Nephron (organoid): ENCODE measurements around the gene SHB.

Experiments used
- H3K27ac Mint-ChIP-seq, 3 experiments: 2 replicates each; pipeline ENCODE4 v1.8.0; 2020; ENCODE audit warnings: mixed read lengths in 3 of 3, mild to moderate bottlenecking in 2 of 3, moderate library complexity in 1 of 3
- H3K27me3 Mint-ChIP-seq: 2 replicates; pipeline ENCODE4 v1.8.0; 2021; ENCODE audit warnings: low read depth, mild to moderate bottlenecking, moderate library complexity, mixed read lengths
- H3K36me3 Mint-ChIP-seq: 2 replicates; pipeline ENCODE4 v1.8.0; 2020; ENCODE audit warnings: low read depth, mixed read lengths
- H3K4me1 Mint-ChIP-seq: 2 replicates; pipeline ENCODE4 v1.8.0; 2020; ENCODE audit warnings: mixed read lengths
- H3K4me3 Mint-ChIP-seq, 3 experiments: 2 replicates each; pipeline ENCODE4 v1.8.0; 2020; ENCODE audit warnings: mild to moderate bottlenecking in 3 of 3, mixed read lengths in 3 of 3, moderate library complexity in 2 of 3
- H3K9me3 Mint-ChIP-seq: 2 replicates; pipeline ENCODE4 v1.8.0; 2020; ENCODE audit warnings: mixed read lengths
- TF ChIP-seq, protein P1 (sequence below), 3 experiments: fragments of 200-600 bp; sonication (generic); IDR thresholded peaks; one replicate each; pipeline ENCODE4 v1.5.0; 2021; ENCODE audit warnings: antibody characterized with exemption in 3 of 3; ENCODE audit not compliant: unreplicated experiment in 3 of 3

The SHB gene

GRCh38 chr9:37944671-37945481, 124.2 kb downstream of the SHB start:
- TF ChIP-seq, protein P1, sequence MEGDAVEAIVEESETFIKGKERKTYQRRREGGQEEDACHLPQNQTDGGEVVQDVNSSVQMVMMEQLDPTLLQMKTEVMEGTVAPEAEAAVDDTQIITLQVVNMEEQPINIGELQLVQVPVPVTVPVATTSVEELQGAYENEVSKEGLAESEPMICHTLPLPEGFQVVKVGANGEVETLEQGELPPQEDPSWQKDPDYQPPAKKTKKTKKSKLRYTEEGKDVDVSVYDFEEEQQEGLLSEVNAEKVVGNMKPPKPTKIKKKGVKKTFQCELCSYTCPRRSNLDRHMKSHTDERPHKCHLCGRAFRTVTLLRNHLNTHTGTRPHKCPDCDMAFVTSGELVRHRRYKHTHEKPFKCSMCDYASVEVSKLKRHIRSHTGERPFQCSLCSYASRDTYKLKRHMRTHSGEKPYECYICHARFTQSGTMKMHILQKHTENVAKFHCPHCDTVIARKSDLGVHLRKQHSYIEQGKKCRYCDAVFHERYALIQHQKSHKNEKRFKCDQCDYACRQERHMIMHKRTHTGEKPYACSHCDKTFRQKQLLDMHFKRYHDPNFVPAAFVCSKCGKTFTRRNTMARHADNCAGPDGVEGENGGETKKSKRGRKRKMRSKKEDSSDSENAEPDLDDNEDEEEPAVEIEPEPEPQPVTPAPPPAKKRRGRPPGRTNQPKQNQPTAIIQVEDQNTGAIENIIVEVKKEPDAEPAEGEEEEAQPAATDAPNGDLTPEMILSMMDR (IDR thresholded peaks at IDR 0.05; ENCODE audit: unreplicated experiment in 3 of 3), result no peak
- Mint-ChIP-seq H3K4me1 (peaks cover 47% of the 10 kb centered on the region), H3K27me3 (no peaks in the 10 kb centered on the region), H3K36me3 (peaks cover 4% of the 10 kb centered on the region), H3K27ac (peak overlapping the region; percentile 46 to 80 (median 47)), H3K4me3 (peak overlapping the region in 1 of 3 experiments; percentile 32), H3K9me3 (no peaks in the 10 kb centered on the region)

DNA sequence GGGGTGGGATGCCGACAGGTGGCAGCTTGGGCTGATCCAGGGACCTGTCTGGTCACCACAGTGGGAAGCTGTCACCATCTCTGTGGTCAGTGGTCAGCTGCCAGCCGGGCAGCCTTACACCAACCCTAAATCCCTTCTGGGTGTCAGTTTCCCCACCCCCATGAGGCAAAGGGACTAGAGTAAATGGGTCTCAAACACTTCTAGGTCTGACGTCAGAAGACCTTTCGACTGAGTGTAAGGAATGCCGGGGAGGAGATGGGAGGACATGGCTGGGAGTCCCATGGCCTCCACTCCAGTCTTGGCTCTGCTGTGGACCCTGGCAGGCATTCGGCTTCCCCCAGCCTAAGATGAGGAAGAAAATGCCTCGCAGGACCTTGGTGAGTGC, 124.8 kb downstream of the SHB start:
- Mint-ChIP-seq H3K9me3 (no peaks in the 10 kb centered on the region), H3K4me3 (no peak overlapping the region), H3K4me1 (peaks cover 53% of the 10 kb centered on the region), H3K36me3 (peaks cover 4% of the 10 kb centered on the region), H3K27ac (peak overlapping the region in 2 of 3 experiments; percentile 86 to 95), H3K27me3 (no peaks in the 10 kb centered on the region)
- TF ChIP-seq, protein P1 (IDR thresholded peaks at IDR 0.05; ENCODE audit: unreplicated experiment in 3 of 3), result no peak

GRCh38 chr9:37943345-37944265, 125.4 kb downstream of the SHB start:
- peaks cover 4% of the 10 kb centered on the region for H3K36me3 Mint-ChIP-seq
- no peaks in the 10 kb centered on the region for H3K27me3 Mint-ChIP-seq
- H3K9me3 Mint-ChIP-seq, result no peaks in the 10 kb centered on the region
- H3K4me1 Mint-ChIP-seq, result peaks cover 60% of the 10 kb centered on the region
- no peak overlapping the region for H3K4me3 Mint-ChIP-seq
- TF ChIP-seq, protein P1 (IDR thresholded peaks at IDR 0.05; ENCODE audit: unreplicated experiment in 3 of 3), result no peak
- H3K27ac Mint-ChIP-seq, result peak overlapping the region; percentile 86 to 95 (median 90)

- no peaks in the 10 kb centered on the region for H3K27me3 Mint-ChIP-seq
- H3K4me1 Mint-ChIP-seq, result peaks cover 64% of the 10 kb centered on the region
- no peak overlapping the region for H3K4me3 Mint-ChIP-seq
- H3K36me3 Mint-ChIP-seq, result peaks cover 4% of the 10 kb centered on the region
- no peaks in the 10 kb centered on the region for H3K9me3 Mint-ChIP-seq
- TF ChIP-seq, protein P1 (IDR thresholded peaks at IDR 0.05; ENCODE audit: unreplicated experiment in 3 of 3), result no peak
- H3K27ac Mint-ChIP-seq, result peak overlapping the region; percentile 13 to 95 (median 80)
Observed at GRCh38 chr9:37942621-37943344, 126.2 kb downstream of the SHB start.

DNA sequence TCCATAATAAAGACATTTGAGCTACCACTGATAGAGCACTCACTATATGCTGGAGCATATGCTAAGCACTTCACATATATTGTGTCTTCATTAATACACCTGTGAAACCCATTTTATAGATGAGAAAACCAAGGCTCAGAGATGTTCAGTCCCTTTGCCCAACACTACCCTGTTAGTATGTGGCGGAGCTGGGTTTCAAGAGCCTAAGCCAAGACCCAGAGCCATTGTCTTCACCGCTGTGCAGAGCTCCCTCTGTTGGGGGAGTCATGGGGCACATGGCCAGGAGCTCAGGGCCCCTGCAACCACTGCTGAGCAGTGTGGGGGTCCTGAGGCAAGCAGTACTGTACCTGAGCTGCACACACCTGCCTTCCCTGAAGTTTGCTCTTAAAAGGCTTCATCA, 127.8 kb downstream of the SHB start:
- Mint-ChIP-seq H3K27ac (peak overlapping the region in 1 of 3 experiments; percentile 95), H3K4me3 (no peak overlapping the region), H3K9me3 (no peaks in the 10 kb centered on the region), H3K4me1 (peaks cover 73% of the 10 kb centered on the region), H3K36me3 (no peaks in the 10 kb centered on the region), H3K27me3 (peaks cover 3% of the 10 kb centered on the region)
- TF ChIP-seq, protein P1 (IDR thresholded peaks at IDR 0.05; ENCODE audit: unreplicated experiment in 3 of 3), result no peak
